ENCODE results near the gene NRG2.

GRCh38 chr5:139798883-139799282, 244.2 kb downstream of the NRG2 start:
- TF ChIP-seq POLR2AphosphoS5 (IDR thresholded peaks at IDR 0.05; ENCODE audit: low read depth, low read length), result no peak
- TF ChIP-seq REST (IDR thresholded peaks at IDR 0.05; ENCODE audit: insufficient read depth in 1 of 2, low read depth in 2 of 2, low read length in 2 of 2), result no peak
- TF ChIP-seq SIN3A (IDR thresholded peaks at IDR 0.05; ENCODE audit: borderline replicate concordance, insufficient read depth, low read length), result no peak
- TF ChIP-seq TAF1 (IDR thresholded peaks at IDR 0.05; ENCODE audit: borderline replicate concordance, insufficient read depth, low read length), result no peak

Data from PFSK-1 (cell line).